Fibroblast of skin of left quadriceps (primary cell): ENCODE data around the gene FAM131A.

ENCODE experiments used
- DNase-seq, 2 experiments: peaks; one replicate each; pipeline ENCODE4 v3.0.0-alpha.2; 2013; ENCODE audit warnings: low read depth in 2 of 2

The FAM131A gene

GRCh38 chr3:184395320-184395660 lies 57.9 kb downstream of the FAM131A start:
- no peak for DNase-seq
